ENCODE results near the gene SLC39A11. TPM values are rescaled to one million over a fixed set of nuclear protein-coding genes. Genes with fewer than 3 reads are reported as not detected.

Gene SLC39A11
- total RNA-seq, 1 experiment from 2014 or later = 56.1 TPM

DNA sequence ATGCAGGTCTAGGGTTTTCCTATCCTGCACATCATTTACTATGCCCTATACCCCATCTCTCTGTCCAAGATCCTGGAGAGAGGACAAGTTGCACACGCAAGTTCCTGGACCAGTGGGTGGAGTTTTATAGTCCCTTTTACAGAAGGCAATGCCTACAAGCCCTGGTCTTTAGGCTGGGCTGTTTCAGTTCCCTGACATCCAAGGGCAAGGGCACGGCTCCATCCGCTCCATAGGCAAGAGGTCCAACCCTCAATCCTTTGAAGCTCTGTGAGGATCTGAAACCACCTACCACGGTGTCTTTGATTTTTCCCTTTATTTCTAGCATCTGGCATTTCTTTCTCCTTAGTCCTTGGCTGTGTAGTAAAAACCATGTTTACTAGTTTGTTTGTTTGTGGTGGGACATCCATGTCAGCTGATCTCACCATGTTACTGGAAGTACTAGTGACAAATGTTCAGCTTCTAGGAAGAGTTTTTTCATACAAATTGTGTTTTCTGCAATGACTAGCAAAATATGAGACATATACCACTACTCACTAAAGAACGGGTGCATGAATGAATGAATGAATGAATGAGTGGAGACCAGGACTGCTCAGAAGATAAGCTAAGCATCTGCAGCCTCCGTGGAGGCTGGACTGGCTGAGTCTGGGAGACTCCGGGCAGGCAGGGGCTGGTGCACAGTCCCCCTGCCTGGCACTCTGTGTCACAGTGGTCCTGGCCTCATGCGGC, 359.4 kb downstream of the SLC39A11 start:
- Histone ChIP-seq H3K27me3 (ENCODE audit: control insufficient read depth, insufficient read depth, low read length) (no peaks in the 10 kb centered on the region), H3K36me3 (ENCODE audit: control insufficient read depth, insufficient read depth, low read length) (no peaks in the 10 kb centered on the region), H3K4me1 (ENCODE audit: control insufficient read depth, insufficient read depth, low read length) (no peaks in the 10 kb centered on the region), H3K4me3 (ENCODE audit: low read depth in 2 of 2, low read length in 2 of 2) (no peak overlapping the region), H3K9me3 (ENCODE audit: control insufficient read depth, insufficient read depth, low read depth, low read length) (no peaks in the 10 kb centered on the region), H3K27ac (ENCODE audit: low read length) (no peak overlapping the region)
- DNase-seq (ENCODE audit: low read depth, low spot score) = no peak
- ChIA-PET CTCF (no interaction called here), POLR2A (no interaction called here)
- in situ Hi-C loops (cut with HindIII; ENCODE audit: low pct_unique_long_range_greater_than_20kb, low sequenced_read_pairs) = no loop called here
- intact Hi-C loops (cut with micrococcal nuclease; ENCODE audit: unreplicated experiment) = no loop called here
- ATAC-seq = no peak
- TF ChIP-seq, protein P1, sequence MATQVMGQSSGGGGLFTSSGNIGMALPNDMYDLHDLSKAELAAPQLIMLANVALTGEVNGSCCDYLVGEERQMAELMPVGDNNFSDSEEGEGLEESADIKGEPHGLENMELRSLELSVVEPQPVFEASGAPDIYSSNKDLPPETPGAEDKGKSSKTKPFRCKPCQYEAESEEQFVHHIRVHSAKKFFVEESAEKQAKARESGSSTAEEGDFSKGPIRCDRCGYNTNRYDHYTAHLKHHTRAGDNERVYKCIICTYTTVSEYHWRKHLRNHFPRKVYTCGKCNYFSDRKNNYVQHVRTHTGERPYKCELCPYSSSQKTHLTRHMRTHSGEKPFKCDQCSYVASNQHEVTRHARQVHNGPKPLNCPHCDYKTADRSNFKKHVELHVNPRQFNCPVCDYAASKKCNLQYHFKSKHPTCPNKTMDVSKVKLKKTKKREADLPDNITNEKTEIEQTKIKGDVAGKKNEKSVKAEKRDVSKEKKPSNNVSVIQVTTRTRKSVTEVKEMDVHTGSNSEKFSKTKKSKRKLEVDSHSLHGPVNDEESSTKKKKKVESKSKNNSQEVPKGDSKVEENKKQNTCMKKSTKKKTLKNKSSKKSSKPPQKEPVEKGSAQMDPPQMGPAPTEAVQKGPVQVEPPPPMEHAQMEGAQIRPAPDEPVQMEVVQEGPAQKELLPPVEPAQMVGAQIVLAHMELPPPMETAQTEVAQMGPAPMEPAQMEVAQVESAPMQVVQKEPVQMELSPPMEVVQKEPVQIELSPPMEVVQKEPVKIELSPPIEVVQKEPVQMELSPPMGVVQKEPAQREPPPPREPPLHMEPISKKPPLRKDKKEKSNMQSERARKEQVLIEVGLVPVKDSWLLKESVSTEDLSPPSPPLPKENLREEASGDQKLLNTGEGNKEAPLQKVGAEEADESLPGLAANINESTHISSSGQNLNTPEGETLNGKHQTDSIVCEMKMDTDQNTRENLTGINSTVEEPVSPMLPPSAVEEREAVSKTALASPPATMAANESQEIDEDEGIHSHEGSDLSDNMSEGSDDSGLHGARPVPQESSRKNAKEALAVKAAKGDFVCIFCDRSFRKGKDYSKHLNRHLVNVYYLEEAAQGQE (IDR thresholded peaks at IDR 0.05; ENCODE audit: insufficient read depth in 1 of 2, low read depth in 2 of 2, low read length in 1 of 2) = no peak
- TF ChIP-seq SIN3A (IDR thresholded peaks at IDR 0.05; ENCODE audit: borderline replicate concordance, insufficient read depth, low read depth, low read length) (no peak), POLR2AphosphoS5 (IDR thresholded peaks at IDR 0.05; ENCODE audit: low read depth, low read length) (no peak), TCF7L2 (IDR thresholded peaks at IDR 0.05; ENCODE audit: low read depth, low read length) (no peak), CTCF (IDR thresholded peaks at IDR 0.05) (no peak)
- no TSS peak for BruUV-seq (replicated peaks)

GRCh38 chr17:72730077-72730476, 362.4 kb downstream of the SLC39A11 start:
- Histone ChIP-seq H3K27ac (ENCODE audit: low read length) (no peak overlapping the region), H3K9me3 (ENCODE audit: control insufficient read depth, insufficient read depth, low read depth, low read length) (no peaks in the 10 kb centered on the region), H3K36me3 (ENCODE audit: control insufficient read depth, insufficient read depth, low read length) (no peaks in the 10 kb centered on the region), H3K4me3 (ENCODE audit: low read depth in 2 of 2, low read length in 2 of 2) (no peak overlapping the region), H3K4me1 (ENCODE audit: control insufficient read depth, insufficient read depth, low read length) (peaks cover 21% of the 10 kb centered on the region), H3K27me3 (ENCODE audit: control insufficient read depth, insufficient read depth, low read length) (no peaks in the 10 kb centered on the region)
- CTCF ChIA-PET = no interaction called here
- ATAC-seq (no peak), DNase-seq (ENCODE audit: low read depth, low spot score) (no peak)
- in situ Hi-C loops (cut with HindIII; ENCODE audit: low pct_unique_long_range_greater_than_20kb, low sequenced_read_pairs) = no loop called here
- intact Hi-C loops (cut with micrococcal nuclease; ENCODE audit: unreplicated experiment) = no loop called here
- POLR2A ChIA-PET = no interaction called here
- BruUV-seq (replicated peaks) = TSS peak; percentile 51
- TF ChIP-seq POLR2AphosphoS5 (IDR thresholded peaks at IDR 0.05; ENCODE audit: low read depth, low read length) (no peak), SIN3A (IDR thresholded peaks at IDR 0.05; ENCODE audit: borderline replicate concordance, insufficient read depth, low read depth, low read length) (no peak), CTCF (IDR thresholded peaks at IDR 0.05) (no peak), TCF7L2 (IDR thresholded peaks at IDR 0.05; ENCODE audit: low read depth, low read length) (no peak)
- TF ChIP-seq, protein P1 (IDR thresholded peaks at IDR 0.05; ENCODE audit: insufficient read depth in 1 of 2, low read depth in 2 of 2, low read length in 1 of 2) = no peak

All from Panc1 (cell line).